HL-60 (cell line): Measurements from ENCODE around the gene NAA60.

Experiments
- DNase-seq, 2 experiments: peaks; one replicate each; pipeline ENCODE4 v3.0.0-alpha.2; 2010 to 2020; ENCODE audit warnings: low read depth in 1 of 2, low spot score in 1 of 2
- H3K27ac ChIP-seq: fragments of 250-450 bp; sonication (Bioruptor Pico); replicated peaks from 2 replicates; pipeline ENCODE4 v1.5.1; 2020; ENCODE audit warnings: mild to moderate bottlenecking, moderate library complexity
- H3K27me3 ChIP-seq: fragments of 250-450 bp; sonication (Bioruptor Pico); 2 replicates; pipeline ENCODE4 v1.5.1; 2021; ENCODE audit warnings: mild to moderate bottlenecking, moderate library complexity; ENCODE audit not compliant: insufficient read depth, poor library complexity, severe bottlenecking
- H3K4me3 ChIP-seq: replicated peaks from 2 replicates; pipeline ENCODE4 v1.5.1; 2011; ENCODE audit warnings: mild to moderate bottlenecking, control low read depth, low read length; ENCODE audit not compliant: insufficient read depth
- GABPA ChIP-seq: IDR thresholded peaks from 2 replicates; pipeline ENCODE4 v1.6.1; 2012; ENCODE audit warnings: low read depth
- POLR2AphosphoS5 ChIP-seq: IDR thresholded peaks from 2 replicates; pipeline ENCODE4 v1.6.1; 2012; ENCODE audit warnings: low read depth
- SPI1 ChIP-seq: IDR thresholded peaks from 2 replicates; pipeline ENCODE4 v1.6.1; 2012; ENCODE audit warnings: low read depth, mild to moderate bottlenecking, borderline replicate concordance
- TF ChIP-seq, protein P1 (sequence below): IDR thresholded peaks from 2 replicates; pipeline ENCODE4 v1.6.1; 2012; ENCODE audit warnings: low read depth; ENCODE audit not compliant: insufficient replicate concordance
- TF ChIP-seq, protein P2 (sequence below): IDR thresholded peaks from one replicate; pipeline ENCODE4 v1.5.1; 2011; ENCODE audit warnings: low read length, control low read depth, inconsistent platforms; ENCODE audit not compliant: insufficient read depth

Gene NAA60

DNA sequence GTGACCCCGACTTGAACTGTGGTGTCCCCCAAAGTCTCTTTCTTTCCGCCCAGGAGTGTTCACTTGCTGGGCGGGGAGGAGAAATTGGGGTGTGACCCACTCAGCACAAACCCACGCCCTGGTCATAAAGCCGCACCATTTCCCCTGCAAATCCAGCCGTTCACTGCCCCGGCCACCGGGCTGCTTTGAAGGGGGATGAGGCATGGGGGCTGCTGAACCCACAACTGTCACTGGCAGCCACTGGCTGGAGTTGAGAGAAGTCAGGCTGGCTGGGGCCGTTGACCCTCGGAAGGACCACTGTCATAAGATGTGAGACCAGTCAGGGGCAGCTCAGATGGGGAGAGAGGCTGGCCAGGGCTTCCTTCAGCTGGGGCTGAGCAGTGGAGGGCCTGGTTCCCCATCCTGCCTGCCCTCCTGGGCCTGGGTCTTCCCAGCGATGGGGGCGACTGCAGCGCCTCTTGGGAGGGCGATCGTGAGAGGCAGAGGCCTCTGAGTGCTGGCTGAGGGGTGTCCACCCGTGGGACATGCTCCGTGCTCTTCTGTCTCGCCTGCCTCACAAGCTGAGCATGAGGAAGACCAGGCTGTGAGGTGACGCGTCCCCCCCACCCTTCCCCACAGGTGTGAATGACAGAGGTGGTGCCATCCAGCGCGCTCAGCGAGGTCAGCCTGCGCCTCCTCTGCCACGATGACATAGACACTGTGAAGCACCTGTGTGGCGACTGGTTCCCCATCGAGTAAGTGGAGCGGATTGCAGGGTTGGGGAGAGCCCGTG, 32.3 kb downstream of the NAA60 start:
- TF ChIP-seq GABPA (no peak), SPI1 (no peak), POLR2AphosphoS5 (no peak)
- TF ChIP-seq, protein P1, sequence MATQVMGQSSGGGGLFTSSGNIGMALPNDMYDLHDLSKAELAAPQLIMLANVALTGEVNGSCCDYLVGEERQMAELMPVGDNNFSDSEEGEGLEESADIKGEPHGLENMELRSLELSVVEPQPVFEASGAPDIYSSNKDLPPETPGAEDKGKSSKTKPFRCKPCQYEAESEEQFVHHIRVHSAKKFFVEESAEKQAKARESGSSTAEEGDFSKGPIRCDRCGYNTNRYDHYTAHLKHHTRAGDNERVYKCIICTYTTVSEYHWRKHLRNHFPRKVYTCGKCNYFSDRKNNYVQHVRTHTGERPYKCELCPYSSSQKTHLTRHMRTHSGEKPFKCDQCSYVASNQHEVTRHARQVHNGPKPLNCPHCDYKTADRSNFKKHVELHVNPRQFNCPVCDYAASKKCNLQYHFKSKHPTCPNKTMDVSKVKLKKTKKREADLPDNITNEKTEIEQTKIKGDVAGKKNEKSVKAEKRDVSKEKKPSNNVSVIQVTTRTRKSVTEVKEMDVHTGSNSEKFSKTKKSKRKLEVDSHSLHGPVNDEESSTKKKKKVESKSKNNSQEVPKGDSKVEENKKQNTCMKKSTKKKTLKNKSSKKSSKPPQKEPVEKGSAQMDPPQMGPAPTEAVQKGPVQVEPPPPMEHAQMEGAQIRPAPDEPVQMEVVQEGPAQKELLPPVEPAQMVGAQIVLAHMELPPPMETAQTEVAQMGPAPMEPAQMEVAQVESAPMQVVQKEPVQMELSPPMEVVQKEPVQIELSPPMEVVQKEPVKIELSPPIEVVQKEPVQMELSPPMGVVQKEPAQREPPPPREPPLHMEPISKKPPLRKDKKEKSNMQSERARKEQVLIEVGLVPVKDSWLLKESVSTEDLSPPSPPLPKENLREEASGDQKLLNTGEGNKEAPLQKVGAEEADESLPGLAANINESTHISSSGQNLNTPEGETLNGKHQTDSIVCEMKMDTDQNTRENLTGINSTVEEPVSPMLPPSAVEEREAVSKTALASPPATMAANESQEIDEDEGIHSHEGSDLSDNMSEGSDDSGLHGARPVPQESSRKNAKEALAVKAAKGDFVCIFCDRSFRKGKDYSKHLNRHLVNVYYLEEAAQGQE: no peak
- TF ChIP-seq, protein P2, sequence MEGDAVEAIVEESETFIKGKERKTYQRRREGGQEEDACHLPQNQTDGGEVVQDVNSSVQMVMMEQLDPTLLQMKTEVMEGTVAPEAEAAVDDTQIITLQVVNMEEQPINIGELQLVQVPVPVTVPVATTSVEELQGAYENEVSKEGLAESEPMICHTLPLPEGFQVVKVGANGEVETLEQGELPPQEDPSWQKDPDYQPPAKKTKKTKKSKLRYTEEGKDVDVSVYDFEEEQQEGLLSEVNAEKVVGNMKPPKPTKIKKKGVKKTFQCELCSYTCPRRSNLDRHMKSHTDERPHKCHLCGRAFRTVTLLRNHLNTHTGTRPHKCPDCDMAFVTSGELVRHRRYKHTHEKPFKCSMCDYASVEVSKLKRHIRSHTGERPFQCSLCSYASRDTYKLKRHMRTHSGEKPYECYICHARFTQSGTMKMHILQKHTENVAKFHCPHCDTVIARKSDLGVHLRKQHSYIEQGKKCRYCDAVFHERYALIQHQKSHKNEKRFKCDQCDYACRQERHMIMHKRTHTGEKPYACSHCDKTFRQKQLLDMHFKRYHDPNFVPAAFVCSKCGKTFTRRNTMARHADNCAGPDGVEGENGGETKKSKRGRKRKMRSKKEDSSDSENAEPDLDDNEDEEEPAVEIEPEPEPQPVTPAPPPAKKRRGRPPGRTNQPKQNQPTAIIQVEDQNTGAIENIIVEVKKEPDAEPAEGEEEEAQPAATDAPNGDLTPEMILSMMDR: no peak
- no peak for DNase-seq
- H3K27me3 ChIP-seq: no peaks in the 10 kb centered on the region

DNA sequence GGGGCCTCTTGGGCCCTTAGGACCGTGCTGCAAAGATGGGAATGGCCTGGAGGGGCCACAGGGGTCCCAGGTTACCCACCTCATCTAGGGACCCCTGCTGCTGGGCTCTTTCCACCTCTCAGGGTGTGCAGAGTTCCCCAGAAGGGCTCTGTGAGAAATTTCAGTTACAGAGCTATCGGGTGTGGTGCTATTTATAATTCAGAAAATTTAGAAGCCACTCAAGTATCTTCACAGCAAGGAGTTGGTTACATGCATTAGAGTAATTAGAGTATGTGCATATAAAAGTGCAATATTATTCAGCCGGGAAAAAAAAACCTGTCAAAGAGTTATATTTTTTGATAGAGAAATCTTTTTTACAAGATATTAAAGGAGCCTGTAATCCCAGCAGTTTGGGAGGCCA, 32.9 kb downstream of the NAA60 start:
- Histone ChIP-seq H3K27ac (no peak overlapping the region), H3K4me3 (no peak overlapping the region), H3K27me3 (no peaks in the 10 kb centered on the region)
- DNase-seq: no peak
- TF ChIP-seq GABPA: no peak
- no peak for TF ChIP-seq POLR2AphosphoS5
- TF ChIP-seq, protein P1: no peak
- no peak for TF ChIP-seq SPI1
- TF ChIP-seq, protein P2: no peak

More for the DNA sequence above, 32.3 kb downstream of the NAA60 start:
- Histone ChIP-seq H3K4me3 (no peak overlapping the region), H3K27ac (no peak overlapping the region)

DNA sequence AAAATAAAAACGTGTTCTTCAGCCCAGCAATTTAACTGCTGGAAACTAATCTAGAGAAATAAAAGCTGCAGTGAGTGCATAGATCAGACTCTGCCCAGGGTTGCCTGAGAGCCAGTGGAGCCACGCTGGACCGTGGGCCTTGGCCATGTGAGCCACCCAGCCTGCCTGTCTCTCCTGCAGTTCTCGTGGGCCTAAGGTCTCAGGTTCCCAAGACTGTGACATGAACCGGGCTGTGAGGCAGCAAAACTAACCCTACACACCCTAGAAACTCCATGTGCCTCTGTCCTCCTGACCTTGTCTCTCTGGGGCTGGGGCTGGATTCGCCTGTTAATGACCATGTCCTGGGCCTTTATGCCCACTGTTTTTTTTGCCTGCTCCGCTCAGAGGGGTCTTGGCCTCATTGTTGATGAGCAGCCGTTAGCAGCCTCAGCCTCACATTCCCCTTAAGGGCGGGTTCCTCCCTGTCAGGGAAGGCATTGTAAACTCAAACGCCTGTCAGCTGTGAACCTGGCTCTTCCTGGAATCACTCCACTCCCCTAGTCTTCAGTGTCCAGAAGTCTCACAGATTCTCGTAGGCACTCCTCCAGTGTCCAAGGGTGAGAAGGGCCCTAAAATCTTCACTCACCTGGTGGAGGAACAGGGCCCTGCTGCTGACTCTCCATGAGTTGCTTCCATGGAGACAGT, 34.9 kb downstream of the NAA60 start:
- Histone ChIP-seq H3K27me3 (no peaks in the 10 kb centered on the region), H3K27ac (no peak overlapping the region), H3K4me3 (no peak overlapping the region)
- TF ChIP-seq SPI1 (no peak), POLR2AphosphoS5 (no peak), GABPA (no peak)
- DNase-seq: no peak

DNA sequence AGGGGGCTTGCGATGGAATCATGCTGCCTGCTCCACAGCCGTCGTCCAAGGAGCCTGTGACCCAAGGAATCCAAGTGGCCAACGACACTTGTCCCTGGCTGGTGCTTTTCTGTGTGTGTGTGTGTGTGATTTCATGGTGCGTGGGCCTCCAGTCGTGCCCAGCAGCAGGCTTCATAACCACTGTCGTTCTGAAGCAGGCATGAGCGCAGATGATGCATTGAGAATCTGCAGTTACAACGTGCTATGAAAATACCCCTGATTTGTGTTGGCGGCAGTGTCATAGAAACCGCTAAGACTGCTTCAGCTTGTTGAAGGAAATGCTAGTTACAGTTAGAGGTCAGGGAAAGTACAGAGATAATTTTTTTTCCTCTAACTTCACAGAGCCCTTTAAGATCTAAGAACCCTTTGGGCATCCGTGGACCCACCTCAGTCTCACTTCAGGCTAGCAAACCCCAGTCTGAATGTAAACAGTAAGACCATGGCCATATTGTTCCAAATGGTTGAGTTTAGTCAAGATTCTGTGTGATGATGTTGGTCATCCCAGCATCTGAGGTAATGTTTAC, 36.3 kb downstream of the NAA60 start:
- no peak for TF ChIP-seq POLR2AphosphoS5
- TF ChIP-seq, protein P1: no peak
- no peak for TF ChIP-seq GABPA
- no peak for TF ChIP-seq SPI1
- TF ChIP-seq, protein P2: no peak
- no peak overlapping the region for H3K4me3 ChIP-seq
- no peak for DNase-seq
- H3K27ac ChIP-seq: no peak overlapping the region
- H3K27me3 ChIP-seq: no peaks in the 10 kb centered on the region
